ENCODE results near the gene INTS2.
"Not testable (repeated sequence)": the region's sequence is repeated elsewhere in the genome, so short reads cannot be mapped to it uniquely, and the experiment has no call there.

The INTS2 gene

GRCh38 chr17:61895391-61895790 is 32.4 kb downstream of the INTS2 start:
- no peak for DNase-seq

GRCh38 chr17:61894310-61894709 is 33.5 kb downstream of the INTS2 start:
- not testable (repeated sequence) for DNase-seq

- DNase-seq: not testable (repeated sequence)
Observed at GRCh38 chr17:61887733-61888132, 40.0 kb downstream of the INTS2 start.

GRCh38 chr17:61885865-61886264 is 41.9 kb downstream of the INTS2 start:
- not testable (repeated sequence) for DNase-seq

GRCh38 chr17:61884864-61885263 is 42.9 kb downstream of the INTS2 start:
- DNase-seq: no peak

GRCh38 chr17:61880589-61881102 is 47.1 kb downstream of the INTS2 start:
- no peak for DNase-seq

- DNase-seq: no peak
Observed at GRCh38 chr17:61878984-61879612, 48.7 kb downstream of the INTS2 start.

GRCh38 chr17:61878520-61878919 is 49.3 kb downstream of the INTS2 start:
- DNase-seq: no peak

- no peak for DNase-seq
Observed at GRCh38 chr17:61877837-61878236, 49.9 kb downstream of the INTS2 start.

- no peak for DNase-seq
Observed at GRCh38 chr17:61875804-61876203, 52.0 kb downstream of the INTS2 start.

- DNase-seq: no peak
Observed at GRCh38 chr17:61875285-61875684, 52.5 kb downstream of the INTS2 start.

- DNase-seq: no peak
Observed at GRCh38 chr17:61874075-61874474, 53.7 kb downstream of the INTS2 start.

GRCh38 chr17:61872099-61872498 is 55.7 kb downstream of the INTS2 start:
- no peak for DNase-seq

- DNase-seq: no peak
Observed at GRCh38 chr17:61869138-61869537, 58.6 kb downstream of the INTS2 start.

GRCh38 chr17:61868074-61868473 is 59.7 kb downstream of the INTS2 start:
- DNase-seq: no peak

GRCh38 chr17:61867033-61867432 is 60.7 kb downstream of the INTS2 start:
- no peak for DNase-seq

- no peak for DNase-seq
Observed at GRCh38 chr17:61863801-61864126, 64.0 kb downstream of the INTS2 start.

- DNase-seq: peak; percentile 94
Observed at GRCh38 chr17:61862975-61863800, 64.6 kb downstream of the INTS2 start, which contains the start of gene BRIP1. Gene BRIP1 (minus strand): TSS chr17:61863528. CDS start chr17:61861539, 1,989 bp downstream.

GRCh38 chr17:61862105-61862574 is 65.6 kb downstream of the INTS2 start:
- DNase-seq: no peak

GRCh38 chr17:61860397-61860796 is 67.4 kb downstream of the INTS2 start:
- DNase-seq: not testable (repeated sequence)

- peak; percentile 77 for DNase-seq
Observed at GRCh38 chr17:61856035-61856434, 71.7 kb downstream of the INTS2 start.

- DNase-seq: no peak
Observed at GRCh38 chr17:61852857-61853256, 74.9 kb downstream of the INTS2 start.

GRCh38 chr17:61849674-61850073 is 78.1 kb downstream of the INTS2 start:
- DNase-seq: no peak

- no peak for DNase-seq
Observed at GRCh38 chr17:61848896-61849295, 78.9 kb downstream of the INTS2 start.
